ENCODE results near the gene ABAT.

The ABAT gene

GRCh38 chr16:8729779-8730334 is 55.4 kb downstream of the ABAT start:
- DNase-seq (ENCODE audit: low read depth): no peak
- no peak overlapping the region for H3K4me3 ChIP-seq (ENCODE audit: low read depth, low read length)
- no peak for TF ChIP-seq CTCF (IDR thresholded peaks at IDR 0.05; ENCODE audit: control insufficient read depth, extremely low read depth, insufficient read depth)

DNA sequence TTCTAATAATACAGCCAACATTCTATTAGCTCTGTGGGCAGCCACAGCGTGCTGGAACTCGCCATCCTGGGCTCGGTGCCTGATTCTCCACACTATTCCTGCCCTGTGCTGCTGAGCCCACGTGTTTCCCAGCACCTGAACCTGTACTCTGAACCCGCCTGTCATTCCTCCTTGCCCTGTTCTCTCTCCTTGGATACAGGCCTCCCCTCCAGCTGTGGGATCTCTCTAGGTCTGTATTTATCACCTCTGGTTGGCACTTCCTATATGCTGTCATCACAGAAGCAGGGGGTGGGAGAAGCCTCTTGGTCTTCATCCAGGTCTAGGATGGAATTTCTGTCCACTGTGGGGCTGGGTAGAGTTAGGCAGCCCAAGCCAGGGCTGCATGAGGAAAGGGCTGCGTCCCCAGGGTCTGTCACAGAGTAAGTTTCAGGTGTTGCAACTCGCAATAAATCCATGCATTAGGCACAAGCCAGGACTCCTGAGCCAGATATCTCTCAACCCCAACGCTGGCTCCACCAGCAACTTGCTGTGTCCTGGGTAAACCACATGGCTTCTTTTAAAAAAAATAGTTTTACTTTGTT is 56.0 kb downstream of the ABAT start:
- no peak for TF ChIP-seq CTCF (IDR thresholded peaks at IDR 0.05; ENCODE audit: control insufficient read depth, extremely low read depth, insufficient read depth)
- no peak overlapping the region for H3K4me3 ChIP-seq (ENCODE audit: low read depth, low read length)
- DNase-seq (ENCODE audit: low read depth): no peak

DNA sequence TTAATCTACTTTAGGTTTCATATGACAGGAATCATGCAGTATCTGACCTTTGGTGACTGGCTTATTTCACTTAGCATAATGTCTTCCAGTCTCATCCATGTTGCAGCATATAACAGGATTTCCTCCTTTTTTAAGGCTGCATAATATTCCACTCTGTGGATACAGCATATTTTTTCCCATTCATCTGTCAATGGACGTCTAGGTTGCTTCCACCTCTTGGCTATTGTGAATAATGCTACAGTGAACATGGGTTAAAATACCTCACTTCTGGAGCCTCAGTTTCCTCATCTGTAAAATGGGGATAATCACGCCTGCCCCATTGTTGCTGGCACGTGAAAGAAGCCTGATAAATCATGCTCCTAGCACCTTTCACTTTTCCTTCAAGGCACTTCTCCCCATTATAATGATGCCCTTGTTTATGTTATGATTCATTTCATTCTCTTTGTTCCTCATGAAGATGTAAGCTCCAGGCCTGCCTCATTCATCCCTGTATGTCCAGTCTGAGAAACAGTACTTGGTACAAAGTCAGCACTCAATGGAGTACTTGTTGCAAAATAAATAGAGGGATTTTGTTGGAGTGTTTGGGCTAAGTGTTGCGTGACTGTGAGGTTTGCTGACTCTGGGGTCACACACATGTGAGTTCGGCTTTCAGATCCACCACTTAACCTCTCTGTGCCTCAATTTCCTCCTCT is 59.6 kb downstream of the ABAT start:
- TF ChIP-seq CTCF (IDR thresholded peaks at IDR 0.05; ENCODE audit: control insufficient read depth, extremely low read depth, insufficient read depth): no peak
- no peak for DNase-seq (ENCODE audit: low read depth)
- H3K4me3 ChIP-seq (ENCODE audit: low read depth, low read length): no peak overlapping the region

- no peak overlapping the region for H3K4me3 ChIP-seq (ENCODE audit: low read depth, low read length)
- no peak for DNase-seq (ENCODE audit: low read depth)
- TF ChIP-seq CTCF (IDR thresholded peaks at IDR 0.05; ENCODE audit: control insufficient read depth, extremely low read depth, insufficient read depth): no peak
Measured at GRCh38 chr16:8735574-8735973, 61.2 kb downstream of the ABAT start.

- no peak for DNase-seq (ENCODE audit: low read depth)
- H3K4me3 ChIP-seq (ENCODE audit: low read depth, low read length): no peak overlapping the region
- no peak for TF ChIP-seq CTCF (IDR thresholded peaks at IDR 0.05; ENCODE audit: control insufficient read depth, extremely low read depth, insufficient read depth)
Measured at GRCh38 chr16:8736123-8736668, 61.8 kb downstream of the ABAT start.

DNA sequence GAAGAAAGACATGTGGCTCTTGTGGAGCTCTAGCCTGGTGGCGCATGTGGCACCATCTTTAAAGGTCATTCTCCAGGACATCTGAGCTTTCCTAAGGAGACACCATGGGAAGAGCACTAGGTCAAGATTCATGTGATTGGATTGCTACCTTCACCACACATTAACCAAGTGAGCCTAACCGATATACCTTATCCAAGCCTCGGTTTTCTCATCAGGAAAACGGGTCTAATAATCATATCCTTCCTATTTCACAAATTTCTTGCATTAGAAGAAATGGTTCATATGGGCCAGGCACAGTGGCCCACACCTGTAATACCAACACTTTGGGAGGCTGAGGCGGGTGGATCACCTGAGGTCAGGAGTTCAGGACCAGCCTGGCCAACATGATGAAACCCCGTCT is 64.7 kb downstream of the ABAT start:
- H3K4me3 ChIP-seq (ENCODE audit: low read depth, low read length): no peak overlapping the region
- no peak for TF ChIP-seq CTCF (IDR thresholded peaks at IDR 0.05; ENCODE audit: control insufficient read depth, extremely low read depth, insufficient read depth)
- no peak for DNase-seq (ENCODE audit: low read depth)
